ENCODE measurements around the gene FGF14.

DNA sequence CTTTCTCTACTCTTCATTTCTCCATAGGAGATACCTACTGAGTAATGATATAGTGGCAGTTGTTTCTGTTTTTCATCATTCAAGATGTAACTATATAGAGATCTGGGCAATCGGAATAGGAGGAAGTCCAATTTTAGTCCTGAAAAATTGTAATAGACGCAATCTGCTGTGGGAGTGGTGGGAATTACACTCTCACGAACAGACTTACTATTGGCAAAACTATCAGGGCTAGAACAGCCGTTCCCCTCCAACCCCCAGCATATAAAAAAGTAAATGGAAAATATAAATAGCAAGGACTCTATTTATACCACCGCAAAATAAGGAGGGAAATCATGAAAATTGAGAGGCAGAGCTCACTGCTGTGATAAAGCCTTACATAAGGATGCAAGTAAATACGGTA lies 330.1 kb downstream of the FGF14 start:
- TF ChIP-seq CTCF (IDR thresholded peaks at IDR 0.05), result no peak
- no peak for TF ChIP-seq EZH2 (IDR thresholded peaks at IDR 0.05; ENCODE audit: borderline replicate concordance, insufficient read depth, low read depth, low read length, poor library complexity, severe bottlenecking)

Measured in B cell (primary cell).